HT1080 (cell line): ENCODE data around the gene HPCAL1. TPM values are rescaled to one million over a fixed set of nuclear protein-coding genes. Genes with fewer than 3 reads are reported as not detected.
A peak's percentile ranks its signal among the peaks of the same experiment; 100 is the strongest.
"Not testable (repeated sequence)": the region's sequence is repeated elsewhere in the genome, so short reads cannot be mapped to it uniquely, and the experiment has no call there.

ENCODE experiments used
- DNase-seq: peaks from one replicate; pipeline ENCODE4 v3.0.0-alpha.2; 2015; ENCODE audit warnings: low read depth
- polyA plus RNA-seq, 2 experiments: library from polyadenylated mRNA; depleted of rRNA; stranded (reverse); fragments of >200 nt; gene quantifications; 2 replicates each; pipeline ENCODE4 v1.2.3, GENCODE V29; 2015
- total RNA-seq: library from RNA; depleted of rRNA; stranded (reverse); fragments of >200 nt; shearing (Covaris generic); gene quantifications from 2 replicates; pipeline ENCODE4 v1.2.3, GENCODE V29; 2014; rRNA removed

Gene HPCAL1
- total RNA-seq, result 158 and 201 TPM in 2 replicates
- 216 and 260 TPM in 2 replicates for polyA plus RNA-seq (2015; cell fraction: cytosol; rRNA removed)
- polyA plus RNA-seq (2015; cell fraction: nucleus; rRNA removed), result 106 and 112 TPM in 2 replicates

DNA sequence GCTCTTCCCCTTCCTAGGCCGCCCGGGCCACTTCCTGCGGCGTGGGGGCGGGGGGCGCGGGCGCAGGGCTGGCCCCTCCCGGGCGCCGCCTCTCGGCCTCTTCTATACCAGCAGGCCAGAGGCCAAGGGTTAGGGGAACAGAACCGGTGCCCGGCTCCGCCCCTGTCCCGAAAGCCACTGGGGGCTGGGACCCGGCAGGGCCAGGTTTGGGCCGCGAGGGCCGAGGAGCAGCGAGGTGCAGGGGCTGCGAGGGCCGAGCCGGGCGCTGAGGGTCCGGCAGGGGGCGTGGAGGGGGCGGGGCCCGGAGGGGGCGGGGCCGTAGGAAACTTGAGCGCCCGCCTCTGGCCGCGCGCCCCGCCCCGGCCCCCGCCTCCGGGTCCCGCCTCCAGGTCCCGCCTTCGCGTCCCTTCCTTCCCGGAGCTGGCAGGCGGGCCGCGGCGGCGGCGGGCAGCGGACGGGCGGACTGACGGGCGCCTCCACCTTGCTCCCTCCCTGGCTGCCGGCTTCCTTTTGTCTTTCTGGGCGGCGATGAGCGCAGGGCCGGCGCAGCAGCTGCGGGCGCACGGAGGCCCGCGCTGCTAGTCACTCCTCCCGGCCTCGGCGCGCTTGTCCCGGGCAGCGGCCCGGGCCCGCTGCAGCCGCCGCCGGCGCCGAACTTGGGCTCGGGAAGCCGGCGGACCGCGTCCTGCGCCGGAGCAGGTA lies at the start of gene HPCAL1:
Gene HPCAL1, plus strand, starts transcription at position 426 of the 702 bp plus-strand sequence. CDS start 116,854 bp downstream, outside the sequence.
- peak; percentile 81 for DNase-seq

DNA sequence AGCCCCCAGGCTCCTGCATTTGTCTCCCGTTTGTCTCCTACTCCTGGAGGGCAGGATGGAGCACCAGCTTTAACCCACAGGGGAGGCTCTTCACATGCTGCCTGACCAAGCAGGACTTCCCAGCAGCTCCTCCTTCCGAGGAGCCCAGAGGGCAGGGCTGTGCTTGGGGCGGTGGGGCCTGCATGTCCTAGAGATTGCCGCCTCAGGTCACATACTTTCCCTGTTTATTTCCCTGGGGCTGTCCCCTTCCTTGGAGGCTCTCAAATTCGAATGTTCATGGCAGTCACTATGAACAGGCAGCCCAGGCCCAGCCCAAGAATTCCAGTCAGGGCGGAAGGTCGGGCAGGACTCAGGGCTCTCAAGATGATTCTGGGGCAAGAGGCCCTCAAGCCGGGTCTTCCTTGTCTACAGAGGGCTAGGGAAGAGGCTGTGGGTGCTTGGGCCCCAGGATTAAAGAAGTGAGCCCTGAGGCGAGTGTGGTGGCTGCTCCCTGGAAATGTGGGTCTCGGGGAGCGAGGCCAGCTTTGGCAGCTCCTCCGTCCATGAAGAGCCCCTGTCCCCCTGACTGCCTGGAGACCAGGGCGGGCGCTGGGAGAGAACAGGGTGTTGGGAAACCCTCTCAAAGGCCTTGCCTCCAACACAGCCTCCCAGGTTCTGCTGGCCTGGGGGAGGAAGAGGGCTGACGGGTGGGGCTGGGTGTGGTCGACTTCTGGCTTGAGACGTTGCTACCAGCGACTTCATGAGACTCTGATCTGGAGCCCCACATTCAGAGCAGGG lies 48.9 kb upstream of the HPCAL1 start:
- DNase-seq, result no peak

DNA sequence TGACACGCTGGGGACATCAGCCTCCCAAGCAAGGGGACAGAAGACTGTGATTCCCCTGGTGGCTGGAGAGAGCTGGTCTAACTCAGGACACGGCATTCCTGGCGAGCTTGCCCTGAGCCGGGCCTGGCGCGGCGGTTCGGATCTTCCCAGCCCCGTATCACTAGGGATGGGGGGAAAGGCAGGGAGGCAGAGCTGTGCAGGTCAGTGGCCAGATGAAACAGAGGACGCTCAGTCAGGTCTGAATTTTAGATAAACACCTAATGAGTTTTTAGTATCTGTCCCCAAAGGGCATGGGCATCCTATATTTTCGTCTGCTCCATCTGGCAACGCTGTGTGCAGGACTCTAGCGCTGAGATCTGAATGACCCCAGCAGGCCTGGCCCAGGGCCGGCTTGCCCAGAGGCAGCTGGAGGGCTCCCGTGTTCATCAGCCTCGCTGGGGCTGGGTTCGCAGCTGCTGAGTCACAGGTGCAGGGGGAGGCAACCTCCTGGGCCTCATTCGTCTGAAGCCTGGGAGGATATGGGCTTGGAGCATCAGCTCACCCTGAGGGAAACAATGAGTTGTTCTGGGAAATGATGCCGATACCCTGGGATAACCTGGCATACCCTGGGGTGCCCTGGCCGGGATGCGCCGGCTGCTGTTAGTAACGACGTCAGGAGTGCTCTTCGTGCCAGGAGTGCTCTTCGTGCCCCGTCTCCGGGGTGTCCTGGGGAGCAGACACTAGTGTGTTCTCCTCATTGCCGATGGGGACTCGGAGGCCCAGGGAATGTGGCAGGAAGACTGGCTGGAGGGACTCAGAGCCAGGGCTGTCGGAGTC lies 48.1 kb upstream of the HPCAL1 start:
- DNase-seq, result peak; percentile 58

DNA sequence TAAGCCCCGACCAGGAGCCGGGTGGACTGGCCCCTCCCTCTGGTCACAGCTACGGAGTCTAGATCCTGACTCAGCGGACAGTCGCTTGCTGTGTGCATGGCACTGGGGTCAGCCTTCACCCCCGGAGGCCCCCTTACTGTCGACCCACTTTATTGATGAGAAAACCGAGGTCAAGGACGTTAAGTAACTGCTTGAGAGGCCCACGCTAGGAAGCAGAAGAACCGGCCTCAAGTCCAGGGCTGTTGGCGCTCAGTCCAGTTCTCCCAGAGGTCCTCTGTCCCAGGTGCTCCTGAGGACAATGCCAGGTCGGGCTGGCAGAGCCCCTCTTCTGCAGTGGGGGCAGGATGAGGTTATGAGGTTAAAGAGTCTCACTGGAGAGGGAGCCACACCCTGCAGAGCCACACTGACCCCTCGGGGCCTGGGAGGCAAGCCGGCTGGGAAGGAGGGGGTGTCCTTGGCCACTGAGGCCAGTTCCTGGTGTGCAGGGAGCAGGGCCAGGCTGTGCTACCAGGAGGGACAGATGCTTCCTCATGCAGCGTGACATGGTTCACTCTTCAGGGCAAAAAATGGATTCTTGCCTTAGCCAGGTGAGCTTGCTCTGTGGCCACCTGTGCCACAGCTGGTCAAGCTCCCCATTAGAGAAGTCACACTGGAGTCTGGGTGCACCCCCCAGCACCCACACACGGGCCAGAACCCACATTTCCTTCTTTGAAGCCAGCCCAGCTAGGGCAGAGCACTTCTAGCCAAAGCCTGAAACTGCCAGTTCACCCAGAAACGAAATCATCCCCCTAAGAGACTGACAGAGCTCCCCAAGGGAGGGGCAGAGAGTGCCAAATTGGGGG lies 47.3 kb upstream of the HPCAL1 start:
- DNase-seq, result no peak

DNA sequence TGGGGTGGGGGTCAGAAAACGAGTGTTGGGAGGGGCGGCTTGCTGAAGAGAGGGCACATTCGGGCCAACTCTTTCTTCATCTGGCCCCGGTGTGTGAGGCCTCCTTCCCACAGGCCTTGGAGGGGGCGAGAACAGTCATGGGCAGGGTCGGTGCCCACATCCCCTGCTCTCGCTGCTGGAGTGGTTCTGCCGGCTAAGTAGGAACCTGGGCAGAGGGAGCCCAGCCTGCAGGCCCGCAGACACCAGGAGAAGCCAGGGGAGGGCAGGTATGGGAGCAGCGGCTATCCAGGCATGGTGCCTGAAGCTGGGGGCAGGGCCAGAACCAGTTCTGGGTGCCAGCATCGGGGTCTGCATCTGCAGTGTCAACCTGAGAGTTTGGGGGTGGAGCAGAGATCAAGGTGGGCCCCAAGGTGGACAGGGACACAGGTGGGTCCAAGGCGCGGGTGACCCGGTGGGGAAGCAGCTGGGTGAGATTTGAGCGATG lies 46.6 kb upstream of the HPCAL1 start:
- DNase-seq, result no peak

DNA sequence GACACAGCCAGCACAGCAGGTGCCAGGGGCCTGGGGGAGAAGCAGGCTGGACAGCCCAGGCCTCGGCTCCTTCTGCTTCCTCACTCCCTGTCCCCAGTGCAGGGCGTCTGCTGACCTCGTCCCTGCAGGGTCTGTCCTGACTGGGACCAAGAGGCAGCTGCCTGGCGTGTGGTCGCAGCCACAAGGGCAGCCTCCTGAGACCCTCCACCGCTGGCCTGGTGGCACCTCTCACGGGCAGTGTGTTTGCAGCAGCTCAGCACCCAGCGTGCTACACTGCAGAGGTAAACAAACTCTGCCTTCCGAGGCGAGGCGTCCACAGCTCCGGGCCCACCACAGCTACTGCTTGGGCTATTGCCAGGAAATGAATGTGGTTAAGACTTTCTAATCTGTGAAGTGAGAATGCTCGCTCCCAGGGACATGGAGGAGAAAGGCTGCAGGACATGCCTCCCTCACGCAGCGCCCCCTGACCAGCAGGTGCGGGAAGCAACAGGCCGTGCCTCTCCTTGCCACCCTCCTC lies 46.1 kb upstream of the HPCAL1 start:
- no peak for DNase-seq

DNA sequence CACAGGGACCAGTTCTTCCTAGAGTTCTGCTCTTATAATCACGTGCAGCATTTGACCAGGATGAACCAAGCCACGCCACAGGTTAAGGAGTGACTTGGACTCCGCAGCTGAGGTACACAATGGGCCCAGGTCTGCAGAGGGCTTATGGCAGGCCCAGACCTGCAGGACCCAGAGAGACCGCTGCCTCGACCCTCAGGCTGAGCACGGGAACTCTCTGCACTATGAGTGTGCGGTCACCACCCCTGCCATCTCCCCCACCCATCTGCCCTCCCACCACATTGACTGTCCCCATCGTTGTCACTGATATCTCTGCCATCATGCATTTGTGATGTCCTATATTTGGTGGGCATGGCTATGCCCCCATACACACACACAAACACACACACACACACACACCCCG lies 45.7 kb upstream of the HPCAL1 start:
- no peak for DNase-seq

DNA sequence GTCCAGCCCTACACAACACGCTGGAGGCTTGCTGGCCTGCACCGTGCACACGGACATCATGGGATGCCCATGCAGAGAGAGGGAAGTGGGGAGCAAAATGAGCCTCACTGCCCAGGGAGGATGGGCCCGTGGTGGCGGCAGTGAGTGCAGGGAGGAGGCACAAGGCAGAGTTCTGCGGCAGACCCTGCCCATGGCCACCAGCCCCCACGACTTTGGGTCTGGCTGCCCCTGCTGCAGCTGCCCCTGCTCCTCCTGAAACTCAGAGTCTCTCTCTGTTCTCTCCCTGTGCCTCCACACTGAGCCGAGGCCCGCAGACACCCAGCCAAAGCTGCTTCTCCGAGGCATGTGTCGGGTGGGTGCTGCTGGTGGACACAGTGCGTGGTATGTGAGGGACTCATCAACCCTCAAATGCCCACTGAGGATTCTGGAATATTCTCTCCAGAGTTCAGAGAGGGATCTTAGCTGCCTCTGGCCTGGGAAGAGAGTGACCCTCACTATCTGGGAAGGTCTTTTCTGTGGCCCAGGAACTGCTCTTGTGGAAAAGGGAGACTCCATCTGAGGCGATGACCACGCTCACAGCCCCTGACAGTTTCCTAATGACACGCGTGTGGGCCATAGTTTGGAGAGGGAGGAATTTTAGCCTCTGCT lies 45.1 kb upstream of the HPCAL1 start:
- no peak for DNase-seq

DNA sequence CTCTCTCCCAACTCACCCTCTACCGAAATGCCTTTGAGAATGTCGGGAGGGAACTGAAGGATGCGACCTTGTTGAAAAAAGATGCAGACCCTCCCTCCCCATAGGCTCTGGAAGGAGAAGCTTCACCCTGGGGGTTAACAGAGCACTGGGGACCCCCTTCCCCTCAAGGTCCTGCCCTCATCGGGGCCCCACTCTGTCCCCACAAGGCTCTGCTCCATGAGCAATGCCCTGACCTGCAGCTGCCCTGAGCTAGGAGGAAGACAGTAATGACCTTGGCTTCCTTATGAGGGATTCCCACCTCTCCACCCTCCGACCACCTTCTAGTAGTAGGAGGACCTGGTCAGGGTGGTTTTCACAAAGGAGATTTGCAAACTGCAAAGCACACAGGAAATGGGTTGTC lies 44.4 kb upstream of the HPCAL1 start:
- DNase-seq, result no peak

DNA sequence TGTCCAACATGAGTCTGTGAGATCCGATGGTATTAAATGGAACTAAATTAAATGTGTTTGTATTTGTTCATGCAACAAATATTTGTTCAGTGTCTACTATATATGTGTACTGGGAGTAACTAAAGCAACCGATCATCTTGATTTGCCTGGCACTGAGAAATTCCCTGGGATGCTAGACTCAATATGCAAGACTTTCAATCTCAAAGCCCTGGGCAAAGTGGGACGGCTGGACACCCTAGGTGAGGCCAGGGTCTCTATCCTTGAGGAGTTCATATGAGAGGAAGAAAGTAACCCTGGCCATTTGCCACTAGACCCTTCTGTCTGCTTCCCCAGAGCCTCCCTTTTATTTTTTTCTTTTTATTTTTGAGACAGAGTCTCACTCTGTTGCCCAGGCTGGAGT lies 44.0 kb upstream of the HPCAL1 start:
- no peak for DNase-seq

DNA sequence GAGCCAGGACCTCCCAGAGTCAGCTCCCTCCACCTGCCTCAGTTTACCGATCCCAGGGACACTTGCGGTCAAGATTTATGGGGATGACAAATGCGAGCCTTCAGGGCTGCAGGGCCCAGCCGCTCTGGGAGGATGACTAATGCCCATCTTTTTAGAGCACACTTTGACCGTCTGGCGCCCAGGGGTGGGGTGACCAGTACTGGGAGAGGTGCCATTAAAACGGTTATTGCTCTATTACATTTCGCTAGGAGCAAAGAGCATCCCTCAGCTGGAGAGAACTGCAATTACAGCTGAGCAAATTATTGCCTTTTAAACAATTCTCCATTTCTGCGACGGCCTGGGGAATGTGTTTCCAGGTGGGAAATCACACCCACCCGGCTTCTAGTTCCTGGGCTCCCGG lies 42.6 kb upstream of the HPCAL1 start:
- no peak for DNase-seq

DNA sequence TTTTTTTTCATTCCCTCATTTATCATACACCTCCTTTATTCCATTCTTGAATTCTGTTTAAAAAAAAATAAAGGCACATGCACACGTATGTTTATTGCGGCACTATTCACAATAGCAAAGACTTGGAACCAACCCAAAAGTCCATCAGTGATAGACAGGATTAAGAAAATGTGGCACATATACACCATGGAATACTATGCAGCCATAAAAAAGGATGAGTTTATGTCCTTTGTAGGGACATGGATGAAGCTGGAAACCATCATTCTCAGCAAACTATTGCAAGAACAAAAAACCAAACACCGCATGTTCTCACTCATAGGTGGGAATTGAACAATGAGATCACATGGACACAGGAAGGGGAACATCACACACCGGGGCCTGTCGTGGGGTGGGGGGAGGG lies 39.2 kb upstream of the HPCAL1 start:
- DNase-seq, result not testable (repeated sequence)

DNA sequence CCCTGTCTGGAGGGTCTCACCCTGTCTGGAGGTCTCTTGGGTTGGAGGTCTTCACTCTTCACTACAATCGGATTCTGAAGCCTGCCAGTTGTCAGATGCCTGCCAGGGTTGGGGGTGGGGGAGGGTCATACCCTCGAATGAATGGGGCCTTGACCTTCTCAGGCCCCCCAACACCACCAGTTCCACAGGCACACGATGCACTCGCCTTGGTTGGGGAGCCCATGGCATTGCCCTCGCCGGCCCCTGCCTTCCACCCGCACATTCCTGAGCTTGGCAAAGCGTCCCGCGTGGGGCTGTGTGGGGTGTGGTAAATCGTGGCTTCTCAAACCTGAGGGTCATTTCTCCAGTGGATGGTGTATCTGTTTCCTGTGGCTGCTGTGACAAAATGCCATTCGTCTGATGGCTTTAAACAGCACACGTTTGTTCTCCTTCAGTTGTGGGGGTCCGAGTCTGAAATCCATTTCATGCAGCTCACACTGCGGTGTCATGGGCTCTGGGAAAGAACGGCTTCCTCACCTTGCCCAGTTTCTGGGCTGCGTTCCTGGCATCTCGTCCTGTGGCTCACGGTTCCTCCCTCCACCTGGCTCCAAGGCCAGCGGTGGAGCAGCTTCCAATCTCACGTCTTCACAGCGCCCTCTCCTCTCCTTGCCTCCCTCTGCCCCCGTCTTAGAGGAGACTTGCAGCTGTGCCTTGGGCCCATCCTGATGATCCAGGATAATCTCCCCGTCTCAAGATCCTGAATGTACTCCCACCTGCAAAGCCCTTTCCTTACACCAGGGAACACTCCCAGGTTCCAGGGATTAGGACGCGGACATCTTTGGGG lies 38.0 kb upstream of the HPCAL1 start:
- no peak for DNase-seq

DNA sequence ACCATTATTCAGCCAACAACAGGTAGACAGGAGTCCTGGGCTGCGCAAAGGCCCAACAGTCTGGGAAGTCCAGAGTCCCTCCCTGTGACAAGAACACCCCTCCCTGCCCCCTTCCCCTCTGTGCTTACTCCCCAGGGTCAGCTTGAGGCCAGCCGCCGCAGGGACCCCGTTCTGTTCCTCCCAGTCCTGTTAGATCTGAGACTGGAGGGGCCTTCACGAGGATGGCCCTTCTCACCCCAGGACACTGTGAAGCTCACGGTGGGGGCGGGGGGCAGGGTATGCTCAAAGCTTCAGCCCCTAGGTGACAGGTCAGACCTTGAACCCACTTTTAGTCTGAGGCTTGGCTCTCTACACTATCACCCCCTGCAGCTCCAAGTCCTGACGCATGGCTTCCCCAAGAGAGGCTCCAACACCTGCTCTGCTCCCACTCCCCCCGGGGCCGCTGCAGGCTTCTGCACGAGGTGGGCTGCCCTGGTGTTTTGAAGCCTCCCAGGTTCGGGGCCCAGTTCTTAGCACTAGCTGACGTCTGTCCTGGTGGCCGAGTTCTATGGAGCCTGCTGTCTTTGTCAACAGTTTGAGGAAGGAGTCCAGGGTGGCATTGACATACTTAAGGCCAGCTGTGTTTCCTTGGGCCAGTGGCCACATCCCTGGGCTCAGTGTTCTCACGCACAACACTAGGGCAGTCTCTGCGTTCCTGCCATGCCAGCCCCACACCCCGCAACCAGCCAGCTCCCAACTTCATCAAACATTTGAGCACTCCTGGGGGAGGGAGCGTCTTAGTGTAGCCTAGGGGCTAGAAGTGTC lies 37.2 kb upstream of the HPCAL1 start:
- DNase-seq, result no peak

DNA sequence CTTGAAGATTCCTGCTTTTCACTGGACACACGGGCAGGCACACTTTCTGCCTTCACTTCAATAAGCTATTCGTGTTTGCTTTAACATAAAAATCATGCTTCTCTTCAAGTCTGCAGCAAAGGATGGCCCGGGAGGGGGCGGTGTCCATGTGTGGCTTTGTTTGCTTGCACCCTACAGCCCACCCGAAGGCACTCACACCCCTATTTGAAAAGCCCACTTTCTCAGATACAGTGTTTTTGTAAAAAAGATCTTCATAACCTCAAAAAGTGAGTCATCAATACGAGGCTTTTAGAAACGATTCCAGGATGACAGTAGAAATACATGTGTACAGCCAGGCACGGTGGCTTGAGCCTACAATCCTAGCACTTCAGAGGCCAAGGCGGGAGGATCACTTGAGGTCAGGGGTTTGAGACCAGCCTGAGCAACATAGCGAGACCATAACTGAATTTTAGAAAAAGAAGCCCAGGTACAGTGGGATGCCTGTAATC lies 36.5 kb upstream of the HPCAL1 start:
- DNase-seq, result peak; percentile 48

DNA sequence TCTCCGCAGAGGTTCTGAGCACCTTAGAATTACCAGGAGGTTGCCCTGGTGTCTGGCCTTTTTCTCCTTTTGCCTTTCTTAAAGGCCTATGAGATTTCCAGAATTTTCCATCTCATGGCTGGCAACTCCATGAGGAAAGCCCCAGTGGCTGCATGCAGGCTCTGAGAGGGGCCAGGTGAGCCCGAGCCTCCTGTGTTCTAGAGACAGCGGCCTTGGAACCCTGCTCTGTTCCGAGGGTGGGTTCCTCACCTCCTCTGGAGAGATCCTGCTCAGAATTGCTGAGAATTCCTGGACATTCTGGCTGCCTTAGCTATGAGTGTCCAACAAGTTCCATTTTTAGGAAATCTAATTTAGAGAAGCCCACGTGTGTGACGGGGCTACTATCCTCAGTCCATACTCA lies 35.7 kb upstream of the HPCAL1 start:
- DNase-seq, result no peak

DNA sequence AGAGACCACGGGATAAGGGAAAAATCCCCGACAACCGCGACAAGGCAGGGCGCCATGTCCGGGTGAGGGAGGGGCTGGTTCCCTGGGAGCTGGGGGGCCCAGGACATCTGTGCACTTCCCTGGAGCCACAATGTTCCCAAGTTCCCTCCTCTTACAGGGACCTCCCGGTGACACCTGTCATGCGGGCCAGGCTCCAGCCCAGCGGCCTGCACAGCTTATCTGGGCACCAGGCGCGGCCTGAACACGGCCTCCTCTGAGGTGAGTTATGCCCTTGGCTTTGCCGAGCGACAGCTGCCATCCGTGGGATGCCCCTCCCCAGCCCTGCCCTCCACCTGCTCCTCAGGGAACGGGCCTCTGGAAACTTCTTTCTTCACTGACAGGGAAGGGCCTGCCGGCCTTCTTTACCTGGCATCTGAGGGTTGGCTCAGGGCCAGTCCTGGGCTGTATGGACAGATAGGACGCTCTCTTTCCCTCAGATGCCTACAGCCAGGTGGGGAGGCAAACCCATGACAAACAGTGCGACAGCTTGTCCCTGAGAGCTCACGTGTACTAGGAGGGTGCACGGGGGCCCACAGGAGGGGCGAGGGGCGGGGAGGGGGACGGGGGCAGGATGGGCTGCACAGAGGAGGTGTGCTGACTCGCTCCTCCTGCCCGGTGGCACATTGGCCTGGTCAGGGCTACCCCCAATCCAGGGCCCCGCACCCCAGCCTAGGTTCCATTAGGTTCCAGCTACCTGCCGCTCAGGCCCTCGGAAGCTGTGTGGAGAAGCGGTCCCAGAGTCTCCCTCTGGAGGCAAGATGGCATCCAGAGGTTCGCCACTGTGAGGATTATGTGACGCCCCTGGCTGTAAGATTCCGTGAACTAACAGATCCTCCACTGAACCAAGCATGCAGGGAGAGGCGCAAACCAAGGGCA lies 34.9 kb upstream of the HPCAL1 start:
- no peak for DNase-seq
